Testis (tissue), 2 donors: Measurements from ENCODE around the gene MYO9B.

Source experiments
- POLR2A ChIP-seq: fragments of 450-650 bp; IDR thresholded peaks from one replicate; pipeline ENCODE4 v1.6.1; 2017; ENCODE audit warnings: antibody characterized with exemption, mild to moderate bottlenecking, moderate library complexity
- TF ChIP-seq, protein P1 (sequence below), 3 experiments: fragments of 450-650 bp in 2 of 3; fragments of 200-600 bp in 1 of 3; sonication (generic) in 1 of 3; IDR thresholded peaks; one replicate each; pipeline ENCODE4 v1.5.1; 2016 to 2019; ENCODE audit warnings: antibody characterized with exemption in 3 of 3, mild to moderate bottlenecking in 2 of 3, moderate library complexity in 1 of 3

DNA sequence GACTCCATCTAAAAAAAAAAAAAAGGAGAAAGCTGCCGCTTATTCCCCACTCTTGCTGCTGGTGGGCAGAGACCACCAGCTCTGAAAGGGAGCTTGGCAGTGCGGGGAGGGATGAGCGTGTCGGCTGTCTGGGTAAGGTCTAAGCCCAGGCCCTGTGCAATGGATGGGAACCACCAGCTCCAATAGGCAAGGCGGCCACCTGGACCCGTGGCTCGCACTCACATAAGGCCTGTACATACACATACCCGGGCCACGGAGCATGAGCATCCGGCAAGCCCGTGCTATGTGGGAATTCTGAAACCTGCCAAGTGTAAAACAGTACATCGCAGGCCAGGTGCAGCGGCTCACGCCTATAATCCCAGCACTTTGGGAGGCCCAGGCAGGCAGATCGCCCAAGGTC is 83.0 kb downstream of the MYO9B start:
- TF ChIP-seq, protein P1, sequence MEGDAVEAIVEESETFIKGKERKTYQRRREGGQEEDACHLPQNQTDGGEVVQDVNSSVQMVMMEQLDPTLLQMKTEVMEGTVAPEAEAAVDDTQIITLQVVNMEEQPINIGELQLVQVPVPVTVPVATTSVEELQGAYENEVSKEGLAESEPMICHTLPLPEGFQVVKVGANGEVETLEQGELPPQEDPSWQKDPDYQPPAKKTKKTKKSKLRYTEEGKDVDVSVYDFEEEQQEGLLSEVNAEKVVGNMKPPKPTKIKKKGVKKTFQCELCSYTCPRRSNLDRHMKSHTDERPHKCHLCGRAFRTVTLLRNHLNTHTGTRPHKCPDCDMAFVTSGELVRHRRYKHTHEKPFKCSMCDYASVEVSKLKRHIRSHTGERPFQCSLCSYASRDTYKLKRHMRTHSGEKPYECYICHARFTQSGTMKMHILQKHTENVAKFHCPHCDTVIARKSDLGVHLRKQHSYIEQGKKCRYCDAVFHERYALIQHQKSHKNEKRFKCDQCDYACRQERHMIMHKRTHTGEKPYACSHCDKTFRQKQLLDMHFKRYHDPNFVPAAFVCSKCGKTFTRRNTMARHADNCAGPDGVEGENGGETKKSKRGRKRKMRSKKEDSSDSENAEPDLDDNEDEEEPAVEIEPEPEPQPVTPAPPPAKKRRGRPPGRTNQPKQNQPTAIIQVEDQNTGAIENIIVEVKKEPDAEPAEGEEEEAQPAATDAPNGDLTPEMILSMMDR (IDR thresholded peaks at IDR 0.05): no peak
- TF ChIP-seq POLR2A: no peak
